Osteocyte (in vitro differentiated cells): ENCODE data around the gene SEMA3G. TPM values are rescaled to one million over a fixed set of nuclear protein-coding genes. Genes with fewer than 3 reads are reported as not detected.

Experiments used
- DNase-seq: peaks from one replicate; pipeline ENCODE4 v3.0.0; 2021; ENCODE audit warnings: mixed read lengths; ENCODE audit not compliant: unreplicated experiment; ENCODE audit errors: extremely low spot score
- H3K27ac Mint-ChIP-seq: one replicate; pipeline ENCODE4 v1.8.0; 2021; ENCODE audit warnings: mild to moderate bottlenecking, mixed read lengths; ENCODE audit not compliant: unreplicated experiment
- H3K27me3 Mint-ChIP-seq: one replicate; pipeline ENCODE4 v1.8.0; 2021; ENCODE audit warnings: mixed read lengths; ENCODE audit not compliant: unreplicated experiment
- H3K36me3 Mint-ChIP-seq: one replicate; pipeline ENCODE4 v1.8.0; 2021; ENCODE audit warnings: mixed read lengths; ENCODE audit not compliant: unreplicated experiment
- H3K4me1 Mint-ChIP-seq: one replicate; pipeline ENCODE4 v1.8.0; 2021; ENCODE audit warnings: mixed read lengths; ENCODE audit not compliant: unreplicated experiment
- H3K4me3 Mint-ChIP-seq: one replicate; pipeline ENCODE4 v1.8.0; 2021; ENCODE audit warnings: mild to moderate bottlenecking, moderate library complexity, mixed read lengths; ENCODE audit not compliant: unreplicated experiment
- H3K9me3 Mint-ChIP-seq: one replicate; pipeline ENCODE4 v1.8.0; 2021; ENCODE audit warnings: mixed read lengths; ENCODE audit not compliant: unreplicated experiment
- CTCF ChIP-seq: fragments of 200-600 bp; sonication (generic); IDR thresholded peaks from 2 replicates; pipeline ENCODE4 v1.5.0; 2021; ENCODE audit warnings: antibody characterized with exemption, mild to moderate bottlenecking, moderate library complexity
- total RNA-seq: library from RNA; stranded (reverse); gene quantifications from 2 replicates; pipeline ENCODE4 v1.2.1, GENCODE V29; 2021

SEMA3G gene
- total RNA-seq, 1 donor from 2014 or later, result not detected

- H3K4me1 Mint-ChIP-seq, result no peaks in the 10 kb centered on the region
- no peak overlapping the region for H3K4me3 Mint-ChIP-seq
- DNase-seq, result no peak
- peaks cover 6% of the 10 kb centered on the region for H3K36me3 Mint-ChIP-seq
- no peak overlapping the region for H3K27ac Mint-ChIP-seq
- no peaks in the 10 kb centered on the region for H3K9me3 Mint-ChIP-seq
- TF ChIP-seq CTCF, result no peak
- no peaks in the 10 kb centered on the region for H3K27me3 Mint-ChIP-seq
These were observed 48.6 kb downstream of the SEMA3G start for GRCh38 chr3:52396011-52396906.

GRCh38 chr3:52395503-52395865 is 49.4 kb downstream of the SEMA3G start:
- H3K4me3 Mint-ChIP-seq, result no peak overlapping the region
- H3K4me1 Mint-ChIP-seq, result no peaks in the 10 kb centered on the region
- DNase-seq, result no peak
- no peak overlapping the region for H3K27ac Mint-ChIP-seq
- H3K36me3 Mint-ChIP-seq, result peaks cover 6% of the 10 kb centered on the region
- H3K27me3 Mint-ChIP-seq, result no peaks in the 10 kb centered on the region
- no peaks in the 10 kb centered on the region for H3K9me3 Mint-ChIP-seq
- no peak for TF ChIP-seq CTCF

- H3K27ac Mint-ChIP-seq, result no peak overlapping the region
- no peak overlapping the region for H3K4me3 Mint-ChIP-seq
- no peak for TF ChIP-seq CTCF
These were observed 50.0 kb downstream of the SEMA3G start for GRCh38 chr3:52394751-52395502.

GRCh38 chr3:52393959-52394670 is 50.8 kb downstream of the SEMA3G start:
- H3K4me3 Mint-ChIP-seq, result no peak overlapping the region
- H3K27ac Mint-ChIP-seq, result no peak overlapping the region
- peaks cover 6% of the 10 kb centered on the region for H3K36me3 Mint-ChIP-seq
- DNase-seq, result no peak
- no peak for TF ChIP-seq CTCF
- H3K4me1 Mint-ChIP-seq, result no peaks in the 10 kb centered on the region
- no peaks in the 10 kb centered on the region for H3K9me3 Mint-ChIP-seq
- H3K27me3 Mint-ChIP-seq, result no peaks in the 10 kb centered on the region

More at GRCh38 chr3:52394751-52395502, 50.0 kb downstream of the SEMA3G start:
- Mint-ChIP-seq H3K4me1 (no peaks in the 10 kb centered on the region), H3K9me3 (no peaks in the 10 kb centered on the region), H3K36me3 (peaks cover 6% of the 10 kb centered on the region), H3K27me3 (no peaks in the 10 kb centered on the region)
- DNase-seq, result no peak
